Glomerular endothelial cell (primary cell): Measurements from ENCODE around the gene SOX15. TPM values are rescaled to one million over a fixed set of nuclear protein-coding genes. Genes with fewer than 3 reads are reported as not detected.

Experiments
- DNase-seq: peaks from one replicate; pipeline ENCODE4 v3.0.0-alpha.2; 2011; ENCODE audit warnings: low read depth, low spot score; ENCODE audit errors: extremely low read depth
- total RNA-seq: library from RNA; depleted of rRNA; stranded (reverse); fragments of >200 nt; gene quantifications from 2 replicates; pipeline ENCODE4 v1.2.3, GENCODE V29; 2015

SOX15 gene
- total RNA-seq, 1 donor from 2014 or later, result not detected

GRCh38 chr17:7579001-7579833 lies 10.7 kb downstream of the SOX15 start, which contains the start of gene CD68:
CD68 (plus strand) TSS chr17:7579638; CDS start chr17:7579678, 40 bp downstream.
- DNase-seq, result peak; percentile 71

- DNase-seq, result no peak
Observed at GRCh38 chr17:7577327-7578199, 12.3 kb downstream of the SOX15 start.

- no peak for DNase-seq
Observed at GRCh38 chr17:7576432-7576937, 13.4 kb downstream of the SOX15 start.

- DNase-seq, result no peak
Observed at GRCh38 chr17:7575959-7576358, 13.9 kb downstream of the SOX15 start.

- no peak for DNase-seq
Observed at GRCh38 chr17:7575481-7575883, 14.4 kb downstream of the SOX15 start.

GRCh38 chr17:7574176-7574953 lies 15.5 kb downstream of the SOX15 start:
- no peak for DNase-seq

GRCh38 chr17:7573324-7574080 lies 16.4 kb downstream of the SOX15 start:
- DNase-seq, result no peak

GRCh38 chr17:7572588-7573323 lies 17.1 kb downstream of the SOX15 start:
- no peak for DNase-seq

GRCh38 chr17:7572338-7572587 lies 17.6 kb downstream of the SOX15 start:
- DNase-seq, result peak; percentile 92

GRCh38 chr17:7570351-7570750 lies 19.5 kb downstream of the SOX15 start:
- no peak for DNase-seq

- no peak for DNase-seq
Observed at GRCh38 chr17:7569571-7569970, 20.3 kb downstream of the SOX15 start.

- DNase-seq, result no peak
Observed at GRCh38 chr17:7563115-7563869, 26.6 kb downstream of the SOX15 start.

GRCh38 chr17:7562208-7562605 lies 27.7 kb downstream of the SOX15 start:
- no peak for DNase-seq

GRCh38 chr17:7561589-7562207 lies 28.2 kb downstream of the SOX15 start, which contains the start of gene SENP3:
SENP3 (plus strand) TSS chr17:7561919; CDS start chr17:7563077, 1,158 bp downstream.
- DNase-seq, result no peak

GRCh38 chr17:7561028-7561575 lies 28.8 kb downstream of the SOX15 start:
- DNase-seq, result no peak

- no peak for DNase-seq
Observed at GRCh38 chr17:7560172-7561027, 29.5 kb downstream of the SOX15 start.
